C4-2B (cell line): Measurements from ENCODE around the gene CELSR2.

Experiments used
- ZFX ChIP-seq: fragments of 450-650 bp; IDR thresholded peaks from 2 replicates; pipeline ENCODE4 v1.6.1; 2017
- TF ChIP-seq, protein P1 (sequence below): fragments of 450-650 bp; conservative IDR thresholded peaks from 2 replicates; pipeline ENCODE4 v1.5.1; 2017; ENCODE audit warnings: mild to moderate bottlenecking

DNA sequence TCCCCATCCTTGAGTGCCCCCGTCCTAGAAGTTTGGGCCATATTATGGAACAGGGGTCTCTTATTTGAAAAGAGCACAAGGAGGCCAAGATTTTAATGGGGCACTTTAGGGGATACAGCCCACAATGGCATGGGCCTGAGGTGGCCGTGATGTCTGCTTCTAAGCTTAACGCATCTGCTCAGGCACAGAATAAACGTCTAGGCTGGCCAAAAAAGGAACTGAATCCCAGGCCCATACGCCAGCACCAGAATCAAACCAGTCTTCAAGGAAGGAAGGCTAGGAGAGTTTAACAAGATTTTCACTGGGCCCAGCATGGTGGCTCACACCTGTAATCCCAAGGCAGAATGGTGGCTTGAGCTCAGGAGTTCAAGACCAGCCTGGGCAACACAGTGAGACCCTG is 44.9 kb upstream of the CELSR2 start:
- TF ChIP-seq, protein P1, sequence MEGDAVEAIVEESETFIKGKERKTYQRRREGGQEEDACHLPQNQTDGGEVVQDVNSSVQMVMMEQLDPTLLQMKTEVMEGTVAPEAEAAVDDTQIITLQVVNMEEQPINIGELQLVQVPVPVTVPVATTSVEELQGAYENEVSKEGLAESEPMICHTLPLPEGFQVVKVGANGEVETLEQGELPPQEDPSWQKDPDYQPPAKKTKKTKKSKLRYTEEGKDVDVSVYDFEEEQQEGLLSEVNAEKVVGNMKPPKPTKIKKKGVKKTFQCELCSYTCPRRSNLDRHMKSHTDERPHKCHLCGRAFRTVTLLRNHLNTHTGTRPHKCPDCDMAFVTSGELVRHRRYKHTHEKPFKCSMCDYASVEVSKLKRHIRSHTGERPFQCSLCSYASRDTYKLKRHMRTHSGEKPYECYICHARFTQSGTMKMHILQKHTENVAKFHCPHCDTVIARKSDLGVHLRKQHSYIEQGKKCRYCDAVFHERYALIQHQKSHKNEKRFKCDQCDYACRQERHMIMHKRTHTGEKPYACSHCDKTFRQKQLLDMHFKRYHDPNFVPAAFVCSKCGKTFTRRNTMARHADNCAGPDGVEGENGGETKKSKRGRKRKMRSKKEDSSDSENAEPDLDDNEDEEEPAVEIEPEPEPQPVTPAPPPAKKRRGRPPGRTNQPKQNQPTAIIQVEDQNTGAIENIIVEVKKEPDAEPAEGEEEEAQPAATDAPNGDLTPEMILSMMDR: no peak
- no peak for TF ChIP-seq ZFX
